Nephron progenitor cell (in vitro differentiated cells): ENCODE data around the gene ANKHD1.
A peak's percentile ranks its signal among the peaks of the same experiment; 100 is the strongest.

Experiments used
- DNase-seq: peaks from one replicate; pipeline ENCODE4 v3.0.0; 2021
- H3K27ac Mint-ChIP-seq: 2 replicates; pipeline ENCODE4 v1.8.0; 2021; ENCODE audit warnings: mild to moderate bottlenecking, moderate library complexity, mixed read lengths
- H3K27me3 Mint-ChIP-seq: 2 replicates; pipeline ENCODE4 v1.8.0; 2021; ENCODE audit warnings: mild to moderate bottlenecking, low read depth, mixed read lengths; ENCODE audit not compliant: poor library complexity
- H3K36me3 Mint-ChIP-seq: 2 replicates; pipeline ENCODE4 v1.8.0; 2021; ENCODE audit warnings: low read depth, mixed read lengths
- H3K4me1 Mint-ChIP-seq: 2 replicates; pipeline ENCODE4 v1.8.0; 2021; ENCODE audit warnings: mixed read lengths
- H3K4me3 Mint-ChIP-seq: 2 replicates; pipeline ENCODE4 v1.8.0; 2021; ENCODE audit warnings: mild to moderate bottlenecking, moderate library complexity, mixed read lengths
- H3K9me3 Mint-ChIP-seq: 2 replicates; pipeline ENCODE4 v1.8.0; 2021; ENCODE audit warnings: mild to moderate bottlenecking, moderate library complexity, mixed read lengths
- CTCF ChIP-seq: fragments of 200-600 bp; sonication (generic); IDR thresholded peaks from 2 replicates; pipeline ENCODE4 v1.5.0; 2021; ENCODE audit warnings: antibody characterized with exemption

Gene ANKHD1

GRCh38 chr5:140403613-140404012 is 2.0 kb downstream of the ANKHD1 start:
- Mint-ChIP-seq H3K4me1 (peaks cover 36% of the 10 kb centered on the region), H3K27me3 (no peaks in the 10 kb centered on the region), H3K27ac (no peak overlapping the region), H3K36me3 (peaks cover 22% of the 10 kb centered on the region), H3K9me3 (no peaks in the 10 kb centered on the region), H3K4me3 (no peak overlapping the region)
- no peak for DNase-seq
- no peak for TF ChIP-seq CTCF

- no peak for DNase-seq
- no peaks in the 10 kb centered on the region for H3K27me3 Mint-ChIP-seq
- no peak overlapping the region for H3K4me3 Mint-ChIP-seq
- H3K4me1 Mint-ChIP-seq, result peaks cover 13% of the 10 kb centered on the region
- H3K36me3 Mint-ChIP-seq, result peaks cover 26% of the 10 kb centered on the region
- H3K27ac Mint-ChIP-seq, result no peak overlapping the region
- no peak for TF ChIP-seq CTCF
- H3K9me3 Mint-ChIP-seq, result no peaks in the 10 kb centered on the region
These were observed 7.2 kb downstream of the ANKHD1 start for GRCh38 chr5:140408750-140409241.

GRCh38 chr5:140413230-140413629 is 11.6 kb downstream of the ANKHD1 start:
- H3K4me1 Mint-ChIP-seq, result no peaks in the 10 kb centered on the region
- peaks cover 22% of the 10 kb centered on the region for H3K36me3 Mint-ChIP-seq
- TF ChIP-seq CTCF, result no peak
- H3K27me3 Mint-ChIP-seq, result no peaks in the 10 kb centered on the region
- H3K9me3 Mint-ChIP-seq, result peaks cover 4% of the 10 kb centered on the region
- peak overlapping the region; percentile 0 for H3K27ac Mint-ChIP-seq
- DNase-seq, result no peak
- no peak overlapping the region for H3K4me3 Mint-ChIP-seq

- TF ChIP-seq CTCF, result no peak
- peaks cover 45% of the 10 kb centered on the region for H3K36me3 Mint-ChIP-seq
- no peak overlapping the region for H3K27ac Mint-ChIP-seq
- H3K9me3 Mint-ChIP-seq, result peaks cover 4% of the 10 kb centered on the region
- DNase-seq, result no peak
- no peak overlapping the region for H3K4me3 Mint-ChIP-seq
- no peaks in the 10 kb centered on the region for H3K4me1 Mint-ChIP-seq
- H3K27me3 Mint-ChIP-seq, result no peaks in the 10 kb centered on the region
These were observed 15.6 kb downstream of the ANKHD1 start for GRCh38 chr5:140417235-140417634.

- H3K27ac Mint-ChIP-seq, result peak overlapping the region; percentile 47
- H3K9me3 Mint-ChIP-seq, result peaks cover 4% of the 10 kb centered on the region
These were observed 17.4 kb downstream of the ANKHD1 start for GRCh38 chr5:140418862-140419520.

More at GRCh38 chr5:140418862-140419520, 17.4 kb downstream of the ANKHD1 start:
- no peak for DNase-seq
- Mint-ChIP-seq H3K36me3 (peaks cover 52% of the 10 kb centered on the region), H3K4me1 (no peaks in the 10 kb centered on the region), H3K4me3 (no peak overlapping the region), H3K27me3 (no peaks in the 10 kb centered on the region)
- no peak for TF ChIP-seq CTCF
